Stomach smooth muscle (tissue), 2 donors: ENCODE results near the gene BMS1.

ENCODE experiments used
- H3K27ac ChIP-seq: one replicate; pipeline ENCODE4 v1.7.0; 2013; ENCODE audit warnings: mild to moderate bottlenecking, low read length, inconsistent platforms
- H3K27me3 ChIP-seq, 2 donors: one replicate each; pipeline ENCODE4 v1.7.0; 2013; ENCODE audit warnings: low read length in 2 of 2; ENCODE audit not compliant: insufficient read depth in 2 of 2, control insufficient read depth in 1 of 2
- H3K36me3 ChIP-seq, 2 donors: one replicate each; pipeline ENCODE4 v1.7.0; 2013; ENCODE audit warnings: low read length in 2 of 2; ENCODE audit not compliant: control insufficient read depth in 2 of 2, insufficient read depth in 2 of 2
- H3K4me1 ChIP-seq: one replicate; pipeline ENCODE4 v1.7.0; 2013; ENCODE audit warnings: low read length; ENCODE audit not compliant: control insufficient read depth, insufficient read depth
- H3K4me3 ChIP-seq, 2 donors: one replicate each; pipeline ENCODE4 v1.7.0; 2013; ENCODE audit warnings: low read length in 2 of 2
- H3K9ac ChIP-seq, 2 donors: one replicate each; pipeline ENCODE4 v1.7.0; 2013; ENCODE audit warnings: low read length in 2 of 2, mild to moderate bottlenecking in 1 of 2
- H3K9me3 ChIP-seq, 2 donors: one replicate each; pipeline ENCODE4 v1.7.0; 2013; ENCODE audit warnings: low read length in 2 of 2; ENCODE audit not compliant: control insufficient read depth in 2 of 2
- donor health status: healthy.
- donor health status: Pancreatic carcinoma.

Gene BMS1

GRCh38 chr10:42755028-42755451 lies 27.6 kb upstream of the BMS1 start:
- no peak overlapping the region for H3K27ac ChIP-seq
- H3K9me3 ChIP-seq: no peaks in the 10 kb centered on the region
- H3K36me3 ChIP-seq: no peaks in the 10 kb centered on the region
- H3K9ac ChIP-seq: no peak overlapping the region
- peaks cover 18 to 51% of the 10 kb centered on the region in 2 donors for H3K27me3 ChIP-seq
- H3K4me1 ChIP-seq: peaks cover 26% of the 10 kb centered on the region
- H3K4me3 ChIP-seq: peak overlapping the region; percentile 59 to 74

- Histone ChIP-seq H3K27me3 (peaks cover 18 to 51% of the 10 kb centered on the region in 2 donors), H3K9ac (no peak overlapping the region), H3K27ac (no peak overlapping the region), H3K4me3 (peak overlapping the region in 1 of 2 donors; percentile 74), H3K4me1 (peaks cover 26% of the 10 kb centered on the region), H3K36me3 (no peaks in the 10 kb centered on the region), H3K9me3 (no peaks in the 10 kb centered on the region)
These were observed 27.0 kb upstream of the BMS1 start for GRCh38 chr10:42755556-42756093.

- no peaks in the 10 kb centered on the region for H3K36me3 ChIP-seq
- H3K9ac ChIP-seq: no peak overlapping the region
- H3K4me3 ChIP-seq: no peak overlapping the region
- H3K4me1 ChIP-seq: no peaks in the 10 kb centered on the region
- no peaks in the 10 kb centered on the region for H3K27me3 ChIP-seq
- H3K27ac ChIP-seq: no peak overlapping the region
- H3K9me3 ChIP-seq: peaks cover 0 to 3% of the 10 kb centered on the region in 2 donors
These were observed 14.7 kb upstream of the BMS1 start for GRCh38 chr10:42767906-42768305.

- no peak overlapping the region for H3K9ac ChIP-seq
- H3K4me1 ChIP-seq: no peaks in the 10 kb centered on the region
- peaks cover 0 to 3% of the 10 kb centered on the region in 2 donors for H3K9me3 ChIP-seq
- H3K36me3 ChIP-seq: no peaks in the 10 kb centered on the region
- H3K4me3 ChIP-seq: no peak overlapping the region
- H3K27ac ChIP-seq: no peak overlapping the region
- H3K27me3 ChIP-seq: no peaks in the 10 kb centered on the region
These were observed 13.9 kb upstream of the BMS1 start for GRCh38 chr10:42768581-42769152.

- H3K9ac ChIP-seq: no peak overlapping the region
- no peaks in the 10 kb centered on the region for H3K27me3 ChIP-seq
- no peaks in the 10 kb centered on the region for H3K4me1 ChIP-seq
- H3K36me3 ChIP-seq: no peaks in the 10 kb centered on the region
- H3K27ac ChIP-seq: no peak overlapping the region
- H3K9me3 ChIP-seq: peaks cover 0 to 3% of the 10 kb centered on the region in 2 donors
- no peak overlapping the region for H3K4me3 ChIP-seq
These were observed 13.4 kb upstream of the BMS1 start for GRCh38 chr10:42769173-42769572.

GRCh38 chr10:42769673-42770072 lies 12.9 kb upstream of the BMS1 start:
- no peaks in the 10 kb centered on the region for H3K27me3 ChIP-seq
- no peak overlapping the region for H3K4me3 ChIP-seq
- no peak overlapping the region for H3K27ac ChIP-seq
- H3K36me3 ChIP-seq: no peaks in the 10 kb centered on the region
- H3K9me3 ChIP-seq: peaks cover 0 to 3% of the 10 kb centered on the region in 2 donors
- H3K9ac ChIP-seq: no peak overlapping the region
- no peaks in the 10 kb centered on the region for H3K4me1 ChIP-seq

GRCh38 chr10:42776681-42777080 lies 5.9 kb upstream of the BMS1 start:
- Histone ChIP-seq H3K4me3 (no peak overlapping the region), H3K36me3 (no peaks in the 10 kb centered on the region), H3K4me1 (peaks cover 2% of the 10 kb centered on the region), H3K9ac (no peak overlapping the region), H3K9me3 (no peaks in the 10 kb centered on the region), H3K27ac (no peak overlapping the region), H3K27me3 (peaks cover 2 to 6% of the 10 kb centered on the region in 2 donors)

- peaks cover under 1 to 7% of the 10 kb centered on the region in 2 donors for H3K36me3 ChIP-seq
- no peak overlapping the region for H3K27ac ChIP-seq
- H3K4me1 ChIP-seq: peaks cover 13% of the 10 kb centered on the region
- no peaks in the 10 kb centered on the region for H3K9me3 ChIP-seq
- peaks cover 2 to 6% of the 10 kb centered on the region in 2 donors for H3K27me3 ChIP-seq
- H3K4me3 ChIP-seq: no peak overlapping the region
- no peak overlapping the region for H3K9ac ChIP-seq
These were observed 2.1 kb upstream of the BMS1 start for GRCh38 chr10:42780456-42780855.

GRCh38 chr10:42781893-42782445 lies 626 bp upstream of the BMS1 start:
- H3K9ac ChIP-seq: peak overlapping the region; percentile 91 to 95
- peak overlapping the region; percentile 92 for H3K27ac ChIP-seq
- no peaks in the 10 kb centered on the region for H3K27me3 ChIP-seq
- peaks cover 12 to 19% of the 10 kb centered on the region in 2 donors for H3K36me3 ChIP-seq
- no peaks in the 10 kb centered on the region for H3K9me3 ChIP-seq
- peak overlapping the region; percentile 91 to 98 for H3K4me3 ChIP-seq
- peaks cover 13% of the 10 kb centered on the region for H3K4me1 ChIP-seq

- Histone ChIP-seq H3K36me3 (peaks cover 17 to 22% of the 10 kb centered on the region in 2 donors), H3K9me3 (no peaks in the 10 kb centered on the region), H3K4me3 (peak overlapping the region; percentile 91 to 98), H3K27me3 (no peaks in the 10 kb centered on the region), H3K27ac (peak overlapping the region; percentile 92), H3K4me1 (peaks cover 13% of the 10 kb centered on the region), H3K9ac (peak overlapping the region; percentile 91 to 95)
These were observed 570 bp downstream of the BMS1 start for GRCh38 chr10:42783181-42783549.

GRCh38 chr10:42785759-42786158 lies 3.2 kb downstream of the BMS1 start:
- Histone ChIP-seq H3K36me3 (peaks cover 28 to 41% of the 10 kb centered on the region in 2 donors), H3K4me1 (peaks cover 13% of the 10 kb centered on the region)

More at GRCh38 chr10:42785759-42786158, 3.2 kb downstream of the BMS1 start:
- Histone ChIP-seq H3K4me3 (no peak overlapping the region), H3K9me3 (no peaks in the 10 kb centered on the region), H3K9ac (no peak overlapping the region), H3K27ac (no peak overlapping the region), H3K27me3 (no peaks in the 10 kb centered on the region)
